Lower leg skin (tissue), 4 donors: ENCODE data around the gene SIPA1L2. TPM values are rescaled to one million over a fixed set of nuclear protein-coding genes. Genes with fewer than 3 reads are reported as not detected.

Experiments
- DNase-seq, 2 donors: peaks; one replicate each; pipeline ENCODE4 v3.0.0-alpha.2; 2019; ENCODE audit warnings: low spot score in 2 of 2
- H3K4me3 ChIP-seq: fragments of 200-600 bp; sonication (generic); 2 replicates; pipeline ENCODE4 v1.5.1; 2017; ENCODE audit warnings: mild to moderate bottlenecking, low read depth; ENCODE audit not compliant: poor library complexity, severe bottlenecking
- CTCF ChIP-seq, 3 donors: fragments of 450-650 bp; IDR thresholded peaks; one replicate each; pipeline ENCODE4 v1.5.1; 2016; ENCODE audit warnings: antibody characterized with exemption in 3 of 3, mild to moderate bottlenecking in 3 of 3, moderate library complexity in 2 of 3
- POLR2A ChIP-seq, 2 donors: fragments of 450-650 bp; IDR thresholded peaks; one replicate each; pipeline ENCODE4 v1.6.1; 2016 to 2017; ENCODE audit warnings: antibody characterized with exemption in 2 of 2, mild to moderate bottlenecking in 1 of 2, moderate library complexity in 1 of 2
- WGBS, 2 donors: methylation state at CpG; one replicate each; pipeline ENCODE4 v1.1.5; 2018; 5-methylcytosine and 5-hydroxymethylcytosine counted together
- intact Hi-C: fragments of 100-400 bp; cut with DNase I; formaldehyde crosslinking; loops from one replicate; pipeline ENCODE4 v1.15.0; 2023; ENCODE audit warnings: low total_unique reads
- total RNA-seq, 4 donors: library from RNA; depleted of rRNA; stranded (reverse); fragments of >200 nt; gene quantifications; one replicate each; pipeline ENCODE4 v1.1.0, GENCODE V29; 2016

Gene SIPA1L2
- total RNA-seq, 4 donors from 2014 or later: 8.9 to 22.6 (median 16.6) TPM

- no peak overlapping the region for H3K4me3 ChIP-seq
- intact Hi-C loops: no loop called here
- TF ChIP-seq CTCF (IDR thresholded peaks at IDR 0.05) (no peak), POLR2A (IDR thresholded peaks at IDR 0.05) (no peak)
- no peak for DNase-seq
- whole genome bisulfite sequencing, 2 donors: 90 to 92% methylated on average over 4 of the region's 4 CpGs
These were observed 27.3 kb downstream of the SIPA1L2 start for GRCh38 chr1:232602622-232603021.

GRCh38 chr1:232600424-232601258 lies 29.3 kb downstream of the SIPA1L2 start:
- WGBS, 2 donors: 71 to 80% methylated on average over 6 of the region's 6 CpGs
- TF ChIP-seq CTCF (IDR thresholded peaks at IDR 0.05) (no peak), POLR2A (IDR thresholded peaks at IDR 0.05) (no peak)
- intact Hi-C loops: no loop called here
- no peak for DNase-seq
- H3K4me3 ChIP-seq: no peak overlapping the region

GRCh38 chr1:232599178-232600041 lies 30.5 kb downstream of the SIPA1L2 start:
- intact Hi-C loops: no loop called here
- H3K4me3 ChIP-seq: no peak overlapping the region
- 79 to 81% methylated on average over 11 of the region's 11 CpGs for WGBS, 2 donors
- no peak for DNase-seq
- TF ChIP-seq POLR2A (IDR thresholded peaks at IDR 0.05) (no peak), CTCF (IDR thresholded peaks at IDR 0.05) (no peak)

GRCh38 chr1:232598837-232599177 lies 31.1 kb downstream of the SIPA1L2 start:
- TF ChIP-seq POLR2A (IDR thresholded peaks at IDR 0.05): no peak
- TF ChIP-seq CTCF (IDR thresholded peaks at IDR 0.05): no peak
- no peak overlapping the region for H3K4me3 ChIP-seq
- WGBS, 2 donors: 90 to 91% methylated on average over 4 of the region's 4 CpGs
- intact Hi-C loops: no loop called here
- no peak for DNase-seq

GRCh38 chr1:232598133-232598532 lies 31.8 kb downstream of the SIPA1L2 start:
- TF ChIP-seq POLR2A (IDR thresholded peaks at IDR 0.05): no peak
- TF ChIP-seq CTCF (IDR thresholded peaks at IDR 0.05): no peak
- WGBS, 2 donors: 97 to 100% methylated on average over 3 of the region's 3 CpGs
- H3K4me3 ChIP-seq: no peak overlapping the region
- no peak for DNase-seq
- intact Hi-C loops: no loop called here
